NOMO-1 (cell line): ENCODE data around the gene EYA2.
A peak's percentile ranks its signal among the peaks of the same experiment; 100 is the strongest.

Source experiments
- DNase-seq, 2 experiments: peaks; one replicate each; lab custom pipeline; 2025; ENCODE audit not compliant: unreplicated experiment in 2 of 2; lab: John Stamatoyannopoulos, UW

The EYA2 gene

GRCh38 chr20:47097691-47098622, 203.3 kb downstream of the EYA2 start:
- no peak for DNase-seq

- no peak for DNase-seq
These were observed 204.4 kb downstream of the EYA2 start for GRCh38 chr20:47099093-47099492.

GRCh38 chr20:47099825-47100441, 205.3 kb downstream of the EYA2 start:
- DNase-seq, result no peak

- no peak for DNase-seq
These were observed 208.0 kb downstream of the EYA2 start for GRCh38 chr20:47102629-47103028.

- no peak for DNase-seq
These were observed 212.1 kb downstream of the EYA2 start for GRCh38 chr20:47106786-47107185.

- no peak for DNase-seq
These were observed 214.4 kb downstream of the EYA2 start for GRCh38 chr20:47108994-47109393.

GRCh38 chr20:47110819-47111218, 216.2 kb downstream of the EYA2 start:
- DNase-seq, result no peak

GRCh38 chr20:47111576-47111975, 216.9 kb downstream of the EYA2 start:
- no peak for DNase-seq

GRCh38 chr20:47113362-47114109, 218.9 kb downstream of the EYA2 start:
- no peak for DNase-seq

GRCh38 chr20:47115694-47116093, 221.1 kb downstream of the EYA2 start:
- DNase-seq, result no peak

GRCh38 chr20:47117371-47117770, 222.7 kb downstream of the EYA2 start:
- no peak for DNase-seq

GRCh38 chr20:47117773-47118172, 223.1 kb downstream of the EYA2 start:
- DNase-seq, result no peak

- no peak for DNase-seq
These were observed 223.6 kb downstream of the EYA2 start for GRCh38 chr20:47118206-47118605.

- no peak for DNase-seq
These were observed 224.0 kb downstream of the EYA2 start for GRCh38 chr20:47118641-47119040.

GRCh38 chr20:47120346-47120936, 225.8 kb downstream of the EYA2 start:
- DNase-seq, result no peak

GRCh38 chr20:47122560-47122959, 227.9 kb downstream of the EYA2 start:
- DNase-seq, result no peak

- DNase-seq, result peak; percentile 6 to 52
These were observed 229.6 kb downstream of the EYA2 start for GRCh38 chr20:47124181-47124717.

GRCh38 chr20:47125508-47125757, 230.8 kb downstream of the EYA2 start:
- no peak for DNase-seq

GRCh38 chr20:47125758-47126591, 231.3 kb downstream of the EYA2 start:
- no peak for DNase-seq

GRCh38 chr20:47126709-47127108, 232.1 kb downstream of the EYA2 start:
- DNase-seq, result no peak
